Upper lobe of left lung (tissue), 6 donors: ENCODE data around the gene SPP1. TPM values are rescaled to one million over a fixed set of nuclear protein-coding genes. Genes with fewer than 3 reads are reported as not detected.

Source experiments
- ATAC-seq, 2 donors: fragments of 200-7000 bp; cut with Tn5 transposase; one replicate each; pipeline ENCODE4 v1.9.1; 2022; ENCODE audit warnings: mild to moderate bottlenecking in 2 of 2, moderate library complexity in 2 of 2; ENCODE audit not compliant: low FRiP score in 2 of 2
- DNase-seq, 2 donors: peaks; one replicate each; pipeline ENCODE4 v3.0.0-alpha.2; 2019 to 2020
- H3K27ac ChIP-seq, 4 donors: fragments of 200-600 bp; sonication (generic); one replicate each; pipeline ENCODE4 v1.5.1; 2016 to 2019
- H3K27me3 ChIP-seq, 4 donors: fragments of 200-600 bp; sonication (generic); one replicate each; pipeline ENCODE4 v1.5.1; 2017 to 2019
- H3K36me3 ChIP-seq, 4 donors: fragments of 200-600 bp; sonication (generic); one replicate each; pipeline ENCODE4 v1.5.1; 2016 to 2019
- H3K4me1 ChIP-seq, 4 donors: fragments of 200-600 bp; sonication (generic); one replicate each; pipeline ENCODE4 v1.5.1; 2018 to 2019
- H3K4me3 ChIP-seq, 4 donors: fragments of 200-600 bp; sonication (generic); one replicate each; pipeline ENCODE4 v1.5.1; 2017 to 2019; ENCODE audit warnings: mild to moderate bottlenecking in 2 of 4, moderate library complexity in 1 of 4
- H3K9me3 ChIP-seq, 4 donors: fragments of 200-600 bp; sonication (generic); one replicate each; pipeline ENCODE4 v1.5.1; 2018 to 2019
- CTCF ChIP-seq, 6 experiments: fragments of 450-650 bp in 4 of 6; fragments of 200-600 bp in 2 of 6; sonication (generic) in 2 of 6; IDR thresholded peaks; one replicate each; pipeline ENCODE4 v1.5.1; 2016 to 2019; ENCODE audit warnings: antibody characterized with exemption in 6 of 6
- EP300 ChIP-seq, 4 donors: sonication (generic); formaldehyde crosslinking; IDR thresholded peaks; one replicate each; pipeline ENCODE4 v1.5.1; 2017; ENCODE audit warnings: antibody characterized with exemption in 4 of 4, control low read depth in 2 of 4
- POLR2A ChIP-seq, 4 donors: fragments of 450-650 bp; IDR thresholded peaks; one replicate each; pipeline ENCODE4 v1.5.1; 2016 to 2017; ENCODE audit warnings: antibody characterized with exemption in 4 of 4, mild to moderate bottlenecking in 2 of 4
- POLR2AphosphoS5 ChIP-seq, 2 donors: sonication (generic); formaldehyde crosslinking; IDR thresholded peaks; one replicate each; pipeline ENCODE4 v1.5.1; 2017; ENCODE audit warnings: antibody characterized with exemption in 2 of 2
- WGBS, 2 donors: methylation state at CpG; one replicate each; pipeline ENCODE4 v1.1.5; 2017 to 2018; 5-methylcytosine and 5-hydroxymethylcytosine counted together
- total RNA-seq, 6 donors: library from RNA; depleted of rRNA in 4 of 6; stranded (reverse); fragments of >200 nt in 4 of 6; gene quantifications; one replicate each; pipeline versions ENCODE4 v1.1.0 to v1.2.1, GENCODE V29; 2016 to 2021
- donor health status: DM: no; HTN: no; CAD: no; lungs with moderate emphysema.
- donor health status: DM: no; HTN: yes; CAD: no; lungs with severe emphysema.

SPP1 gene
- total RNA-seq, 6 donors from 2014 or later, result 4.6 to 26.8 (median 10.6) TPM

GRCh38 chr4:88008122-88008742, 32.7 kb downstream of the SPP1 start:
- peak overlapping the region; percentile 67 to 97 (median 84) for H3K4me3 ChIP-seq
- no peaks in the 10 kb centered on the region for H3K9me3 ChIP-seq
- no peak for TF ChIP-seq POLR2AphosphoS5 (IDR thresholded peaks at IDR 0.05)
- TF ChIP-seq POLR2A (IDR thresholded peaks at IDR 0.05), result peak in 1 of 4 donors; percentile 17
- H3K36me3 ChIP-seq, result no peaks in the 10 kb centered on the region
- ATAC-seq (peak in 1 of 2 donors; percentile 49), DNase-seq (peak in 1 of 2 donors; percentile 89)
- H3K27me3 ChIP-seq, result no peaks in the 10 kb centered on the region
- H3K4me1 ChIP-seq, result peaks cover 11 to 55% (median 14%) of the 10 kb centered on the region in 4 donors
- WGBS, 2 donors, result 1% methylated on average over 24 to 38 of the region's 51 CpGs
- peak overlapping the region; percentile 58 to 89 (median 85) for H3K27ac ChIP-seq

GRCh38 chr4:88008743-88009171, 33.2 kb downstream of the SPP1 start:
- 19 to 22% methylated on average over 5 of the region's 5 CpGs for WGBS, 2 donors
- H3K27ac ChIP-seq, result peak overlapping the region; percentile 58 to 89 (median 85)
- ATAC-seq, result no peak
- no peaks in the 10 kb centered on the region for H3K27me3 ChIP-seq
- DNase-seq, result no peak
- peaks cover 11 to 55% (median 15%) of the 10 kb centered on the region in 4 donors for H3K4me1 ChIP-seq
- TF ChIP-seq POLR2A (IDR thresholded peaks at IDR 0.05), result no peak
- peak in 1 of 2 donors; percentile 8 for TF ChIP-seq POLR2AphosphoS5 (IDR thresholded peaks at IDR 0.05)
- H3K36me3 ChIP-seq, result no peaks in the 10 kb centered on the region
- H3K9me3 ChIP-seq, result no peaks in the 10 kb centered on the region
- peak overlapping the region; percentile 67 to 97 (median 84) for H3K4me3 ChIP-seq

GRCh38 chr4:88009871-88010270, 34.4 kb downstream of the SPP1 start:
- TF ChIP-seq POLR2AphosphoS5 (IDR thresholded peaks at IDR 0.05), result no peak
- Histone ChIP-seq H3K36me3 (no peaks in the 10 kb centered on the region), H3K27me3 (no peaks in the 10 kb centered on the region), H3K9me3 (no peaks in the 10 kb centered on the region), H3K4me3 (no peak overlapping the region), H3K27ac (no peak overlapping the region), H3K4me1 (peaks cover 11 to 55% (median 15%) of the 10 kb centered on the region in 4 donors)
- no peak for ATAC-seq
- DNase-seq, result no peak
- 76 to 77% methylated on average over 5 of the region's 5 CpGs for WGBS, 2 donors

GRCh38 chr4:88010966-88011365, 35.5 kb downstream of the SPP1 start:
- Histone ChIP-seq H3K9me3 (no peaks in the 10 kb centered on the region), H3K27ac (peak overlapping the region in 1 of 4 donors; percentile 44), H3K4me1 (peaks cover 11 to 55% (median 15%) of the 10 kb centered on the region in 4 donors), H3K27me3 (no peaks in the 10 kb centered on the region), H3K4me3 (no peak overlapping the region), H3K36me3 (no peaks in the 10 kb centered on the region)
- TF ChIP-seq CTCF (IDR thresholded peaks at IDR 0.05), result no peak
- no peak for TF ChIP-seq EP300 (IDR thresholded peaks at IDR 0.05)
- TF ChIP-seq POLR2AphosphoS5 (IDR thresholded peaks at IDR 0.05), result no peak
- TF ChIP-seq POLR2A (IDR thresholded peaks at IDR 0.05), result no peak
- DNase-seq, result no peak
- WGBS, 2 donors, result 26 to 62% methylated on average over 2 of the region's 2 CpGs
- ATAC-seq, result no peak

GRCh38 chr4:88012647-88013046, 37.1 kb downstream of the SPP1 start:
- H3K9me3 ChIP-seq, result no peaks in the 10 kb centered on the region
- no peak overlapping the region for H3K27ac ChIP-seq
- H3K4me3 ChIP-seq, result no peak overlapping the region
- 62 to 65% methylated on average over 3 of the region's 3 CpGs for WGBS, 2 donors
- H3K27me3 ChIP-seq, result no peaks in the 10 kb centered on the region
- no peaks in the 10 kb centered on the region for H3K36me3 ChIP-seq
- TF ChIP-seq CTCF (IDR thresholded peaks at IDR 0.05), result no peak
- TF ChIP-seq POLR2A (IDR thresholded peaks at IDR 0.05), result no peak
- no peak for TF ChIP-seq POLR2AphosphoS5 (IDR thresholded peaks at IDR 0.05)
- no peak for TF ChIP-seq EP300 (IDR thresholded peaks at IDR 0.05)
- ATAC-seq (no peak), DNase-seq (no peak)
- peaks cover 7 to 48% (median 14%) of the 10 kb centered on the region in 4 donors for H3K4me1 ChIP-seq

- peaks cover 4 to 33% (median 9%) of the 10 kb centered on the region in 4 donors for H3K4me1 ChIP-seq
- no peaks in the 10 kb centered on the region for H3K9me3 ChIP-seq
- H3K4me3 ChIP-seq, result no peak overlapping the region
- no peak for TF ChIP-seq CTCF (IDR thresholded peaks at IDR 0.05)
- no peak for TF ChIP-seq POLR2A (IDR thresholded peaks at IDR 0.05)
- TF ChIP-seq EP300 (IDR thresholded peaks at IDR 0.05), result no peak
- TF ChIP-seq POLR2AphosphoS5 (IDR thresholded peaks at IDR 0.05), result no peak
- 90 to 94% methylated on average over 3 of the region's 3 CpGs for WGBS, 2 donors
- DNase-seq (no peak), ATAC-seq (no peak)
- no peaks in the 10 kb centered on the region for H3K27me3 ChIP-seq
- peaks cover 0 to under 1% (median 0%) of the 10 kb centered on the region in 4 donors for H3K36me3 ChIP-seq
- no peak overlapping the region for H3K27ac ChIP-seq
Measured at GRCh38 chr4:88014386-88014905, 38.9 kb downstream of the SPP1 start.
